ENCODE data around the gene SLC47A2.

- TF ChIP-seq REST (IDR thresholded peaks at IDR 0.05; ENCODE audit: unreplicated experiment): no peak
- no peak for TF ChIP-seq CTCF (conservative IDR thresholded peaks at IDR 0.05; ENCODE audit: low read depth in 2 of 2)
- no peak for TF ChIP-seq JUNB (IDR thresholded peaks at IDR 0.05; ENCODE audit: unreplicated experiment)
- TF ChIP-seq ZNF331 (CRISPR knock-in tag; IDR thresholded peaks at IDR 0.05; ENCODE audit: low read depth): no peak
- no peak for TF ChIP-seq EZH2 (IDR thresholded peaks at IDR 0.05; ENCODE audit: low read depth, unreplicated experiment)
Measured at GRCh38 chr17:19720631-19721426, 4.4 kb upstream of the SLC47A2 start.
